BJ (cell line): Measurements from ENCODE around the gene DDX23. TPM values are rescaled to one million over a fixed set of nuclear protein-coding genes. Genes with fewer than 3 reads are reported as not detected.

Experiments used
- CTCF ChIA-PET: fragments of 350-600 bp; formaldehyde crosslinking; extraction: SDS; loops from one replicate; lab custom pipeline; 2021; ENCODE audit warnings: antibody characterized with exemption, inconsistent platforms; lab: Yijun Ruan, JAX
- POLR2A ChIA-PET: fragments of 300-600 bp; sonication (Branson Sonifier 250); formaldehyde crosslinking; extraction: SDS; loops from one replicate; lab custom pipeline; 2021; ENCODE audit warnings: antibody characterized with exemption; lab: Charles Lee
- DNase-seq: peaks from one replicate; pipeline ENCODE4 v3.0.0-alpha.2; 2011; ENCODE audit warnings: low read depth
- H3K27me3 ChIP-seq: 2 replicates; pipeline ENCODE4 v1.6.0; 2011; ENCODE audit warnings: low read length; ENCODE audit not compliant: control insufficient read depth, insufficient read depth
- H3K36me3 ChIP-seq: 2 replicates; pipeline ENCODE4 v1.5.1; 2011; ENCODE audit warnings: low read length; ENCODE audit not compliant: control insufficient read depth, insufficient read depth
- H3K4me3 ChIP-seq: 2 replicates; pipeline ENCODE4 v1.5.1; 2011; ENCODE audit warnings: low read depth, mild to moderate bottlenecking, control low read depth, low read length
- polyA plus RNA-seq: library from polyadenylated mRNA; depleted of rRNA; stranded (reverse); fragments of >200 nt; gene quantifications from 2 replicates; pipeline ENCODE4 v1.2.3, GENCODE V29; 2011
- TF ChIP-seq, protein P1 (sequence below): IDR thresholded peaks from 2 replicates; pipeline ENCODE4 v1.5.1; 2011; ENCODE audit warnings: low read depth, mild to moderate bottlenecking, control low read depth, inconsistent platforms, low read length, moderate library complexity; ENCODE audit not compliant: insufficient read depth

The DDX23 gene
- polyA plus RNA-seq, 1 experiment, result 59.4 TPM

DNA sequence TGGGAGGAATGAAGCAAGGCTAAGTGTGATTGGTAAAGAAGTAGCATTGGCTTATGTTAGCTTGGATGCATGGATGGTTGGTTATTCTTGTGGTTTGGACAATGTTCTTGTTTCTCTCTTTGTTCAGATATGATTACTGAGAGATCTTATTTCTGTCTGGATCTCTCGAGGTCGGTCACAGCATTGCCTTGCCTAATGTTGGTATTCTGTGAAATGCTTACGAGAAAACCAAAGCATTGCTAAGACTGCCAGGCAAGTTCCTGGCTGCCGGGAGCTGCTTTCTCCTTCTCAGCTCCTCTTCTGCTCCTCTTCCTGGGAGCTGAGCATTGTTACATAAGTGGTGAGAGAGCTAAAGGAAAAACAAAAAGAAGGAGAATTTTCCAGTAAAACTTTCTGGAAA lies 21.1 kb upstream of the DDX23 start:
- Histone ChIP-seq H3K27me3 (peaks cover 3% of the 10 kb centered on the region; the same call in 1 of the 2 replicates), H3K36me3 (no peaks in the 10 kb centered on the region), H3K4me3 (no peak overlapping the region)
- ChIA-PET CTCF (interaction anchor here (0.6 to 3.2 kb wide), 4 partner anchors 10 to 32 kb away, joined by 3 to 14 read pairs (median 6); no protein-coding TSS in a partner anchor), POLR2A (no interaction called here)
- TF ChIP-seq, protein P1, sequence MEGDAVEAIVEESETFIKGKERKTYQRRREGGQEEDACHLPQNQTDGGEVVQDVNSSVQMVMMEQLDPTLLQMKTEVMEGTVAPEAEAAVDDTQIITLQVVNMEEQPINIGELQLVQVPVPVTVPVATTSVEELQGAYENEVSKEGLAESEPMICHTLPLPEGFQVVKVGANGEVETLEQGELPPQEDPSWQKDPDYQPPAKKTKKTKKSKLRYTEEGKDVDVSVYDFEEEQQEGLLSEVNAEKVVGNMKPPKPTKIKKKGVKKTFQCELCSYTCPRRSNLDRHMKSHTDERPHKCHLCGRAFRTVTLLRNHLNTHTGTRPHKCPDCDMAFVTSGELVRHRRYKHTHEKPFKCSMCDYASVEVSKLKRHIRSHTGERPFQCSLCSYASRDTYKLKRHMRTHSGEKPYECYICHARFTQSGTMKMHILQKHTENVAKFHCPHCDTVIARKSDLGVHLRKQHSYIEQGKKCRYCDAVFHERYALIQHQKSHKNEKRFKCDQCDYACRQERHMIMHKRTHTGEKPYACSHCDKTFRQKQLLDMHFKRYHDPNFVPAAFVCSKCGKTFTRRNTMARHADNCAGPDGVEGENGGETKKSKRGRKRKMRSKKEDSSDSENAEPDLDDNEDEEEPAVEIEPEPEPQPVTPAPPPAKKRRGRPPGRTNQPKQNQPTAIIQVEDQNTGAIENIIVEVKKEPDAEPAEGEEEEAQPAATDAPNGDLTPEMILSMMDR, result no peak
- no peak for DNase-seq

DNA sequence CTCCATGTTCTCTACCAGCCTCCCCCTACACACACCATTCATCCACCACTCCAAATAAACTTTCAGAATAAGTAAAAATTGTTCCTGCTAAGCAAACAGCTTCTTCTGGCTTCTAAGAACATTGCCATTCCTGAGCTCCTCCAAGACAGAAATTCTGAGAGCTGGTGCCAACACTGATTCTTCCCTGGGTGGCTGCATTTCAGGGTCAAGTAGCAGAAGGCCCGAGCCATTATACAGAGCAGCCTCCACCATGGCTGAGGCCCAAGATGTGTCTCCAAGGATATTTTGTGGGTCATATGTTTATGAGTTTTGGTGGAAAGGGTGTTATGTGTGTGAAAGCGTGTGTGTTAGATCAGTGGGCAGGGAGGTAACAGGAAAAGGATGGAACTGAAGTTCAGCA lies 17.2 kb upstream of the DDX23 start:
- TF ChIP-seq, protein P1, result no peak
- no peak overlapping the region for H3K4me3 ChIP-seq
- DNase-seq, result no peak
- peaks cover 12% of the 10 kb centered on the region for H3K27me3 ChIP-seq
- CTCF ChIA-PET, result interaction anchor here (1.1 to 9.2 kb wide), 4 partner anchors 16 to 122 kb away, joined by 4 to 53 read pairs (median 6); partner anchors contain the start of gene DDX23
- H3K36me3 ChIP-seq, result no peaks in the 10 kb centered on the region
- POLR2A ChIA-PET, result no interaction called here

DNA sequence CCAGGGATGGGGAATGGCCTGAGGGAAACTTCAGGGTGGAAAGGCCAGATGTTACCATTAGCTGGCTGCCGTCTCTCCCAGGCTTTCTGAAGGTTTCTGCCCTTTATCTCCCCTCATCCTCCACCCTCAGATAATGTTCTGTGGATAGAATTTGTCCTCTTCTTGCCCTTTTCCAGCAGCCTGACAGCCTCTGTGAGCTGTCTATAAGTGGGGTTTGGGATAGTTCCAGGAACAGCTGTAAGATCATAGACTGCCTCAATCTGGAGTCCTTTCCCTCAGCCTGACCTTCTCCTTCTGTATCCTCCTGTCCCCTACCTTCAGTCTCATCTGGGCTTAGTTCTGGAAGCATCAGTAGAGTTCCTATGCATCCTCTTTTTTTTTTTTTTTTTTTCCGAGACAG lies 16.5 kb upstream of the DDX23 start:
- CTCF ChIA-PET, result interaction anchor here (1.1 to 9.2 kb wide), 4 partner anchors 15 to 122 kb away, joined by 3 to 53 read pairs (median 8); partner anchors contain the start of gene DDX23
- TF ChIP-seq, protein P1, result no peak
- Histone ChIP-seq H3K27me3 (peaks cover 16% of the 10 kb centered on the region), H3K36me3 (no peaks in the 10 kb centered on the region), H3K4me3 (no peak overlapping the region)
- no peak for DNase-seq
- POLR2A ChIA-PET, result no interaction called here

DNA sequence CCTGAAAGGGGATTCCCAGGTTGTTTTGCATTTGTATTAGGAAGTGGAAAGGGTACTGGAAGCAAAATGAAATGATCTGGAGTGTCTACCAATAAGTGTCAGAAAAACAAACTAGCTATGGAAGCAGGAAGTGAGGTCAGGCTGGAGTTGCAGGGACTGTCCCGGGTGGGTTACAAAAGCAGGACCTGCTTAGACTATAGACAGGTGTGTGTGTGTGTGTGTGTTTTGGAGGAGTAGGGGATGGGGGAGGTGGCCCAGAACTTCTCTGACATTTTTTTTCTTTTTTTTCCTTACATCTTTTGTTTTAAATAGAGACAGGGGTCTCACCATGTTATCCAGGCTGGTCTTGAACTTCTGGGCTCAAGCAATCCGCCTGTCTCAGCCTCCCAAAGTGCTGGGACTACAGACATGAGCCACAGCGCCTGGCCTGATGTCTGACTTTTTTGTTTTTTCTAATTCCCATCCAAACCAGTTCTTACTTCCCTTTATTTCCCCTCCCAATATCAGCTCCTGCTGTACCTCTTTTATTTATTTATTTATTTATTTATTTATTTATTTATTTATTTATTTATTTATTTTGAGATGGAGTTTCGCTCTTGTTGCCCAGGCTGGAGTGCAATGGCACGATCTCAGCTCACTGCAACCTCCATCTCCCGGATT lies 14.2 kb upstream of the DDX23 start:
- CTCF ChIA-PET, result interaction anchor here (1.4 to 9.2 kb wide), 4 partner anchors 9 to 112 kb away, joined by 4 to 53 read pairs (median 13); partner anchors contain the start of genes DDX23 and WNT1
- TF ChIP-seq, protein P1, result 0 out of 2 replicates have a peak, but pooled peaks have one; percentile 15
- DNase-seq, result no peak

DNA sequence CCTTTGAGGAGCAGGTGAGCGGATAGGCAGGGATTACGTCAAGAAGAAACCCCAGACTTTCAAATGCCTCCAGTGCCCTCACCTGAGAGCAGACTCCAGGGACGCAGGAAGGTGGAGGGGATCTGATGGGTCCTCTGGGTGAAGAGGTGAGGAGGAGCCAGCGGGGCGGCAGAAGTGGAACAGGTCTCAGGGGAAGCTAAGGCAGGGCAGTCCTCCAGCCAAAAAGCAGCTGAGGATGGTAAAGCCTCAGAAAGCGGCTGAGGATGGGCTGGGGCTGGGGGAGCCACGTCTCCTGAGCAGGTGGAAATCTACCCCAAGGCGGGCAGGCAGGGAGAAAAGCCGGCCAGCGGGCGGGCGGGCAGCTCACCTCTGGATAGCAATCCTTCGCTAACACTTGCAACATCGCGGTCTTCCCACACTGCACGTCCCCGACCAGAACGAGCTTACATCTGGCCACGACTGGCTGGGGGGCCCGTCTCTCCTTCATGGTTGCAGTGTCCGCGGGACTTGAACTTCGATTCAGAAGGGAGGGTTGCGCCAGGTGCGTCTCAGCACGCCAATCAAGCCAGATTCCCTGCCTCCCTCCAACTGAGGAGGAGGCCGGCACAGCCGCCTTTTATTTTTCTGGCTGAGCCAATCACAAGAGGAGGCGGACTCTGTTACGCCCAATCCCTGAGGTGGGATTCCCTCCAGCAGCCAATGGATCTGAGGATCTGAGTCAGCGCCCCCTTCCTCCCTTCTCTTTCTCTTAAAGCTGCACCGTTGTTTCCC lies 13.5 kb upstream of the DDX23 start, which contains the start of gene RND1:
RND1 (minus strand) TSS at position 590 of the 771 bp plus-strand sequence; CDS start at position 487, 103 bp downstream.
- Histone ChIP-seq H3K4me3 (peak within 1 kb of the TSS; percentile 43), H3K36me3 (no peaks in the 10 kb centered on the region), H3K27me3 (peaks cover 22% of the 10 kb centered on the region)
- TF ChIP-seq, protein P1, result no peak
- ChIA-PET POLR2A (interaction anchor here (1.4 kb wide), 1 partner anchor 12 kb away, joined by 4 read pairs; no protein-coding TSS in a partner anchor), CTCF (interaction anchor here (0.6 to 9.2 kb wide), 6 partner anchors 9 to 482 kb away, joined by 3 to 53 read pairs (median 6); partner anchors contain the start of genes DDX23 and WNT1)
- peak; percentile 52 for DNase-seq

More for the DNA sequence above, 14.2 kb upstream of the DDX23 start:
- POLR2A ChIA-PET, result interaction anchor here (1.4 kb wide), 1 partner anchor 13 kb away, joined by 4 read pairs; no protein-coding TSS in a partner anchor
- H3K4me3 ChIP-seq, result no peak overlapping the region; the same call in 1 of the 2 replicates
- peaks cover 22% of the 10 kb centered on the region for H3K27me3 ChIP-seq
- H3K36me3 ChIP-seq, result no peaks in the 10 kb centered on the region
